Fibroblast of lung (primary cell): Measurements from ENCODE around the gene ATF6B. TPM values are rescaled to one million over a fixed set of nuclear protein-coding genes. Genes with fewer than 3 reads are reported as not detected.
A peak's percentile ranks its signal among the peaks of the same experiment; 100 is the strongest.

Experiments used
- DNase-seq, 2 donors: peaks; one replicate each; pipeline versions ENCODE4 v3.0.0 to v3.0.0-alpha.2; 2010; ENCODE audit warnings: low read depth in 2 of 2
- H2AFZ ChIP-seq: 2 replicates; pipeline ENCODE4 v1.5.1; 2012; ENCODE audit warnings: low read length, control low read depth, inconsistent platforms
- H3K27ac ChIP-seq: 2 replicates; pipeline ENCODE4 v1.5.1; 2011; ENCODE audit warnings: low read length, control low read depth; ENCODE audit not compliant: insufficient read depth
- H3K27me3 ChIP-seq: 2 replicates; pipeline ENCODE4 v1.5.1; 2011; ENCODE audit warnings: mild to moderate bottlenecking, low read length; ENCODE audit not compliant: control insufficient read depth, insufficient read depth
- H3K36me3 ChIP-seq: 2 replicates; pipeline ENCODE4 v1.5.1; 2011; ENCODE audit warnings: low read length; ENCODE audit not compliant: control insufficient read depth, insufficient read depth
- H3K4me1 ChIP-seq: 2 replicates; pipeline ENCODE4 v1.5.1; 2011; ENCODE audit warnings: low read length; ENCODE audit not compliant: control insufficient read depth, insufficient read depth; ENCODE audit errors: extremely low read depth
- H3K4me2 ChIP-seq: 2 replicates; pipeline ENCODE4 v1.5.1; 2011; ENCODE audit warnings: low read length, control low read depth; ENCODE audit not compliant: insufficient read depth; ENCODE audit errors: extremely low read depth
- H3K4me3 ChIP-seq, 4 experiments: fragments of 200-600 bp in 1 of 4; sonication (generic) in 1 of 4; replicated peaks in 1 of 4; 2 replicates each; pipeline ENCODE4 v1.5.1; 2011 to 2016; ENCODE audit warnings: low read length in 4 of 4, low read depth in 3 of 4, mild to moderate bottlenecking in 3 of 4, control low read depth in 2 of 4, inconsistent platforms in 1 of 4, mixed read lengths in 1 of 4; ENCODE audit not compliant: insufficient read depth in 1 of 4; ENCODE audit errors: control extremely low read depth in 1 of 4
- H3K79me2 ChIP-seq: 2 replicates; pipeline ENCODE4 v1.5.1; 2012; ENCODE audit warnings: mild to moderate bottlenecking, low read length, inconsistent platforms; ENCODE audit not compliant: control insufficient read depth, insufficient read depth
- H3K9ac ChIP-seq: 2 replicates; pipeline ENCODE4 v1.5.1; 2011; ENCODE audit warnings: mild to moderate bottlenecking, low read length, control low read depth; ENCODE audit not compliant: insufficient read depth
- H3K9me3 ChIP-seq: 2 replicates; pipeline ENCODE4 v1.5.1; 2012; ENCODE audit warnings: low read depth, low read length; ENCODE audit not compliant: control insufficient read depth, insufficient read depth
- H4K20me1 ChIP-seq: 2 replicates; pipeline ENCODE4 v1.5.1; 2011; ENCODE audit warnings: low read length; ENCODE audit not compliant: control insufficient read depth, insufficient read depth; ENCODE audit errors: extremely low read depth
- EZH2 ChIP-seq: IDR thresholded peaks from 2 replicates; pipeline ENCODE4 v1.5.1; 2012; ENCODE audit warnings: low read length, control low read depth, mild to moderate bottlenecking; ENCODE audit errors: missing control alignments
- polyA plus RNA-seq, 2 donors: library from polyadenylated mRNA; depleted of rRNA in 1 of 2; stranded (reverse) in 1 of 2; unstranded in 1 of 2; fragments of >200 nt; gene quantifications; 2 replicates each; pipeline ENCODE4 v1.2.1, GENCODE V29; 2011 to 2012; ENCODE audit warnings: missing spikeins in 1 of 2
- total RNA-seq: library from RNA; depleted of rRNA; stranded (reverse); fragments of >200 nt; gene quantifications from 2 replicates; pipeline ENCODE4 v1.2.1, GENCODE V29; 2014
- TF ChIP-seq, protein P1 (sequence below), 2 donors: IDR thresholded peaks in 1 of 2; conservative IDR thresholded peaks in 1 of 2; 1 replicate in 1 of 2; 2 replicates in 1 of 2; pipeline ENCODE4 v1.5.1; 2011 to 2012; ENCODE audit warnings: low read length in 2 of 2, control low read depth in 1 of 2, inconsistent platforms in 1 of 2, low read depth in 1 of 2, mild to moderate bottlenecking in 1 of 2

ATF6B gene
- total and polyA plus RNA-seq, 2 donors (not counting 1 experiment from before 2014, with no cell fraction given): 15.7 to 36.2 TPM

- Histone ChIP-seq H3K27me3 (no peaks in the 10 kb centered on the region), H2AFZ (no peak overlapping the region), H3K36me3 (peaks cover 11% of the 10 kb centered on the region), H3K9ac (no peak overlapping the region), H4K20me1 (no peaks in the 10 kb centered on the region), H3K4me3 (no peak overlapping the region), H3K4me2 (no peak overlapping the region), H3K4me1 (peaks cover 7% of the 10 kb centered on the region), H3K27ac (no peak overlapping the region), H3K9me3 (no peaks in the 10 kb centered on the region), H3K79me2 (peaks cover 10% of the 10 kb centered on the region)
- no peak for TF ChIP-seq EZH2
- TF ChIP-seq, protein P1, sequence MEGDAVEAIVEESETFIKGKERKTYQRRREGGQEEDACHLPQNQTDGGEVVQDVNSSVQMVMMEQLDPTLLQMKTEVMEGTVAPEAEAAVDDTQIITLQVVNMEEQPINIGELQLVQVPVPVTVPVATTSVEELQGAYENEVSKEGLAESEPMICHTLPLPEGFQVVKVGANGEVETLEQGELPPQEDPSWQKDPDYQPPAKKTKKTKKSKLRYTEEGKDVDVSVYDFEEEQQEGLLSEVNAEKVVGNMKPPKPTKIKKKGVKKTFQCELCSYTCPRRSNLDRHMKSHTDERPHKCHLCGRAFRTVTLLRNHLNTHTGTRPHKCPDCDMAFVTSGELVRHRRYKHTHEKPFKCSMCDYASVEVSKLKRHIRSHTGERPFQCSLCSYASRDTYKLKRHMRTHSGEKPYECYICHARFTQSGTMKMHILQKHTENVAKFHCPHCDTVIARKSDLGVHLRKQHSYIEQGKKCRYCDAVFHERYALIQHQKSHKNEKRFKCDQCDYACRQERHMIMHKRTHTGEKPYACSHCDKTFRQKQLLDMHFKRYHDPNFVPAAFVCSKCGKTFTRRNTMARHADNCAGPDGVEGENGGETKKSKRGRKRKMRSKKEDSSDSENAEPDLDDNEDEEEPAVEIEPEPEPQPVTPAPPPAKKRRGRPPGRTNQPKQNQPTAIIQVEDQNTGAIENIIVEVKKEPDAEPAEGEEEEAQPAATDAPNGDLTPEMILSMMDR (conservative IDR thresholded peaks at IDR 0.05 in 1 of 2, IDR thresholded peaks at IDR 0.05 in 1 of 2; ENCODE audit: low read depth in 1 of 2, low read length in 2 of 2): no peak
- DNase-seq: no peak
Measured at GRCh38 chr6:32123681-32124080, 4.4 kb downstream of the ATF6B start.

DNA sequence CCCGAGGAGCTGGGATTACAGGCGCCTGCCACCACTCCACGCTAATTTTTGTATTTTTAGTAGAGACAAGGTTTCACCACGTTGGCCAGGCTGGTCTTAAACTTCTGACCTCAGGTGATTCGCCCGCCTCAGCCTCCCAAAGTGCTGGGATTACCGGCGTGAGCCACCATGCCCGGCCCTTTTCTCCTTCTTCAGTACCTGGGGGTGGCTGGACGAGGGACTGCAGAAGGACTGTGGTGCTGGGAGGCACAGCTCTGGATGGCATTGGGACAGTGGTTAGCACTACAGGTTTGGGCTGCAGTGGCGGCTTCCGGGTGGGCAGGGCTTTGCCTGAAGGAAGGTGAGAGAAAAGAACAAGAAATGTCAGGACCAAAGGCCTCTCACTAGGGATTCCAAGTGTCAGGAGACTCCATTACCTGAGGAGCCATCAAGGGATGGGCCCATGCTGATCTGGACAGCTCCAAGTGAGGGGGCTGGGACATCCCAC lies 7.4 kb downstream of the ATF6B start:
- peaks cover 6% of the 10 kb centered on the region for H3K4me1 ChIP-seq
- no peak overlapping the region for H2AFZ ChIP-seq
- no peak overlapping the region for H3K27ac ChIP-seq
- H3K9me3 ChIP-seq: no peaks in the 10 kb centered on the region
- H3K27me3 ChIP-seq: no peaks in the 10 kb centered on the region
- no peak overlapping the region for H3K4me2 ChIP-seq
- H4K20me1 ChIP-seq: no peaks in the 10 kb centered on the region
- no peak for DNase-seq
- H3K79me2 ChIP-seq: no peaks in the 10 kb centered on the region
- peaks cover 23% of the 10 kb centered on the region for H3K36me3 ChIP-seq
- H3K4me3 ChIP-seq: no peak overlapping the region
- TF ChIP-seq, protein P1 (conservative IDR thresholded peaks at IDR 0.05 in 1 of 2, IDR thresholded peaks at IDR 0.05 in 1 of 2; ENCODE audit: low read depth in 1 of 2, low read length in 2 of 2): no peak
- TF ChIP-seq EZH2: no peak
- H3K9ac ChIP-seq: no peak overlapping the region

GRCh38 chr6:32118782-32119628 lies 9.0 kb downstream of the ATF6B start:
- no peak overlapping the region for H3K27ac ChIP-seq
- H3K27me3 ChIP-seq: no peaks in the 10 kb centered on the region
- peaks cover 20% of the 10 kb centered on the region for H3K36me3 ChIP-seq
- peaks cover 15% of the 10 kb centered on the region for H3K4me1 ChIP-seq
- no peak overlapping the region for H2AFZ ChIP-seq
- H3K9ac ChIP-seq: no peak overlapping the region
- H3K9me3 ChIP-seq: no peaks in the 10 kb centered on the region
- H3K4me3 ChIP-seq: no peak overlapping the region
- H3K4me2 ChIP-seq: no peak overlapping the region
- H4K20me1 ChIP-seq: no peaks in the 10 kb centered on the region
- peak; percentile 74 to 88 for DNase-seq
- TF ChIP-seq, protein P1 (conservative IDR thresholded peaks at IDR 0.05 in 1 of 2, IDR thresholded peaks at IDR 0.05 in 1 of 2; ENCODE audit: low read depth in 1 of 2, low read length in 2 of 2): peak; percentile 85 to 98
- TF ChIP-seq EZH2: no peak
- no peaks in the 10 kb centered on the region for H3K79me2 ChIP-seq
